Neural cell (in vitro differentiated cells): Measurements from ENCODE around the gene NR1D1.

Experiments
- CTCF ChIP-seq: fragments of 450-650 bp; IDR thresholded peaks from 2 replicates; pipeline ENCODE4 v1.5.1; 2014; ENCODE audit warnings: antibody characterized with exemption, mild to moderate bottlenecking, moderate library complexity; ENCODE audit not compliant: poor library complexity, severe bottlenecking
- EP300 ChIP-seq: fragments of 450-650 bp; conservative IDR thresholded peaks from 2 replicates; pipeline ENCODE4 v1.6.1; 2014; ENCODE audit warnings: antibody characterized with exemption, mild to moderate bottlenecking, moderate library complexity; ENCODE audit not compliant: poor library complexity, severe bottlenecking
- EZH2 ChIP-seq: fragments of 200-600, 300-800 bp; shearing (Covaris generic), sonication (generic); IDR thresholded peaks from 2 replicates; pipeline ENCODE4 v1.6.1; 2014; ENCODE audit warnings: antibody characterized with exemption, low read length, borderline replicate concordance, mild to moderate bottlenecking; ENCODE audit not compliant: insufficient read depth, poor library complexity, severe bottlenecking
- RAD21 ChIP-seq: fragments of 450-650 bp; conservative IDR thresholded peaks from 2 replicates; pipeline ENCODE4 v1.6.1; 2014; ENCODE audit warnings: antibody characterized with exemption, mild to moderate bottlenecking, moderate library complexity
- TAF1 ChIP-seq: IDR thresholded peaks from 2 replicates; pipeline ENCODE4 v1.6.1; 2012; ENCODE audit warnings: low read depth
- TF ChIP-seq, protein P1 (sequence below): IDR thresholded peaks from 2 replicates; pipeline ENCODE4 v1.6.1; 2012; ENCODE audit warnings: borderline replicate concordance

- TF ChIP-seq EZH2 (no peak), CTCF (no peak), TAF1 (no peak), EP300 (no peak), RAD21 (no peak)
- TF ChIP-seq, protein P1, sequence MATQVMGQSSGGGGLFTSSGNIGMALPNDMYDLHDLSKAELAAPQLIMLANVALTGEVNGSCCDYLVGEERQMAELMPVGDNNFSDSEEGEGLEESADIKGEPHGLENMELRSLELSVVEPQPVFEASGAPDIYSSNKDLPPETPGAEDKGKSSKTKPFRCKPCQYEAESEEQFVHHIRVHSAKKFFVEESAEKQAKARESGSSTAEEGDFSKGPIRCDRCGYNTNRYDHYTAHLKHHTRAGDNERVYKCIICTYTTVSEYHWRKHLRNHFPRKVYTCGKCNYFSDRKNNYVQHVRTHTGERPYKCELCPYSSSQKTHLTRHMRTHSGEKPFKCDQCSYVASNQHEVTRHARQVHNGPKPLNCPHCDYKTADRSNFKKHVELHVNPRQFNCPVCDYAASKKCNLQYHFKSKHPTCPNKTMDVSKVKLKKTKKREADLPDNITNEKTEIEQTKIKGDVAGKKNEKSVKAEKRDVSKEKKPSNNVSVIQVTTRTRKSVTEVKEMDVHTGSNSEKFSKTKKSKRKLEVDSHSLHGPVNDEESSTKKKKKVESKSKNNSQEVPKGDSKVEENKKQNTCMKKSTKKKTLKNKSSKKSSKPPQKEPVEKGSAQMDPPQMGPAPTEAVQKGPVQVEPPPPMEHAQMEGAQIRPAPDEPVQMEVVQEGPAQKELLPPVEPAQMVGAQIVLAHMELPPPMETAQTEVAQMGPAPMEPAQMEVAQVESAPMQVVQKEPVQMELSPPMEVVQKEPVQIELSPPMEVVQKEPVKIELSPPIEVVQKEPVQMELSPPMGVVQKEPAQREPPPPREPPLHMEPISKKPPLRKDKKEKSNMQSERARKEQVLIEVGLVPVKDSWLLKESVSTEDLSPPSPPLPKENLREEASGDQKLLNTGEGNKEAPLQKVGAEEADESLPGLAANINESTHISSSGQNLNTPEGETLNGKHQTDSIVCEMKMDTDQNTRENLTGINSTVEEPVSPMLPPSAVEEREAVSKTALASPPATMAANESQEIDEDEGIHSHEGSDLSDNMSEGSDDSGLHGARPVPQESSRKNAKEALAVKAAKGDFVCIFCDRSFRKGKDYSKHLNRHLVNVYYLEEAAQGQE: no peak
Measured at GRCh38 chr17:40069751-40070708, 30.4 kb downstream of the NR1D1 start.
